AG09309 (cell line): Measurements from ENCODE around the gene GSC2.
A peak's percentile ranks its signal among the peaks of the same experiment; 100 is the strongest.

Experiments
- DNase-seq: peaks from one replicate; pipeline ENCODE4 v3.0.0-alpha.2; 2010; ENCODE audit warnings: low read depth
- H3K4me3 ChIP-seq: 2 replicates; pipeline ENCODE4 v1.5.1; 2011; ENCODE audit warnings: mild to moderate bottlenecking, low read depth, low read length, moderate library complexity; ENCODE audit not compliant: control insufficient read depth
- CTCF ChIP-seq: IDR thresholded peaks from 2 replicates; pipeline ENCODE4 v1.5.1; 2011; ENCODE audit warnings: mild to moderate bottlenecking, low read depth, low read length, inconsistent platforms; ENCODE audit not compliant: insufficient read depth, control insufficient read depth; ENCODE audit errors: missing control alignments

Gene GSC2

GRCh38 chr22:19122143-19122751 lies 27.8 kb downstream of the GSC2 start, which contains the start of gene DGCR2:
Gene DGCR2 (minus strand): TSS chr22:19122412. CDS start chr22:19122206, 206 bp downstream.
- peak; percentile 76 for DNase-seq
- H3K4me3 ChIP-seq: peak within 1 kb of the TSS; percentile 64
- no peak for TF ChIP-seq CTCF

DNA sequence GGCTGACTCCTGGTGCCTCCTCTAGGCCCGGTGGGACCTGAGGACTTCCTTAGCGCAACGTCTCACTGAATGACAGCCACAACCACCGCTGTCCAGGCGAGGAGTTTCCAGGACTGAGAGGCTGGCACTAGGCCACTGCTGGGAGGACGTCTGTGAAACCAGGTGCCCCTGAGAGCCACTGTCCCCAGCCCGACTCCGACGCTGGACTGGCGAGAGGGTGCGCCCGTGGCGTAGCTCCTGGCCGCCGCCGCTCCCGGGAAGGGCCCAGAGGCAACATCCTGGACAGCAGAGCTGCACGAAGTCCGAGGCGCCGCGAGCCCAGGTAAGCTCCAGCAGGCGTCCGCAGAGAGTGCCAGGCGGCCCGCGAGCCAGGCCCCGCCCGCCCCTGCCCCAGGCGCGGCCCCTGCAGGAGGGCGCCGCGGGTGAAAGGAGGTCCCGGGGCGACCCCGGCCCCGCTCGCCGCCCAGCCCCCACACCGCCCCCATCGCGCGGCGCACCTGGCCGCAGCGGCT lies 28.4 kb downstream of the GSC2 start:
- DNase-seq: no peak
- peak overlapping the region; percentile 64 for H3K4me3 ChIP-seq
- TF ChIP-seq CTCF: no peak

DNA sequence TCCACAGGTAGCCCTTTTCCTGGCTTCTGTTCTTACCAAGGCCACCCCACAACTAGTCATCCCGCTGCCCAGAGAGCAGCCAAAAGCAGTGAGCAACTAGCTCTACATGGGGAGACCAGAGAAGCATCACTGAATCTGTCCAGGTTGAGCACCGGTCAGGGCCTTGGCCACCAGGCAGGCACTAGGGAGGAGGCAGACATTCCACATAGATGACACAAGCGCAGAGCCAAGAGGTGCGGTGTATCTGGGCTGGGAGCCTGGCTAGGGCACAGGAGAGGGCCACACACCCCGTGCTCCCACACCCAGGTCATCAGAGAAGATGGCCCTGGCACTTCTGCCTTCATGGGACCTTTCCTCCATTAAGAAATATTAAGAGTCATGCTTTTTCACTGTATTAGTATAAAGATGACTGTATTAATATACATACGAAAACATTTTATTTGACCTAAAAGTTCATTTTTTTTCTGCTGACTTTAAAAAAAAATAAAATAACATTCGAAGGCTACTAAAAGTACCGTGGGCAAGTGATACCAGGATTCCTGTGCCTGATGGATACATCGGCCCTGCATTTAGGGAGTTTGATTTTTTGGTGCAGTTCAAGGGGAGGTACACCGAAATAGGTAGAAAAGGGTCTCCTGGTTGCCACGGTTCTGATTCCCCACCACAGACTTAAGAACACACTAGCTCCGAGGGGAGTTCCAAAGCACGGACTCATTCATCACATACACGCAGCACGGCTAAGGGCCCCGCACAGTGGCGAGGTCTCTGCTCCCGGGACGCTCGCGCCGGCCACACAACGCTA lies 29.1 kb downstream of the GSC2 start:
- H3K4me3 ChIP-seq: peak overlapping the region; percentile 64
- no peak for DNase-seq
- TF ChIP-seq CTCF: no peak

- no peak for DNase-seq
- no peak for TF ChIP-seq CTCF
- H3K4me3 ChIP-seq: no peak overlapping the region
Measured at GRCh38 chr22:19119949-19120348, 30.1 kb downstream of the GSC2 start.

DNA sequence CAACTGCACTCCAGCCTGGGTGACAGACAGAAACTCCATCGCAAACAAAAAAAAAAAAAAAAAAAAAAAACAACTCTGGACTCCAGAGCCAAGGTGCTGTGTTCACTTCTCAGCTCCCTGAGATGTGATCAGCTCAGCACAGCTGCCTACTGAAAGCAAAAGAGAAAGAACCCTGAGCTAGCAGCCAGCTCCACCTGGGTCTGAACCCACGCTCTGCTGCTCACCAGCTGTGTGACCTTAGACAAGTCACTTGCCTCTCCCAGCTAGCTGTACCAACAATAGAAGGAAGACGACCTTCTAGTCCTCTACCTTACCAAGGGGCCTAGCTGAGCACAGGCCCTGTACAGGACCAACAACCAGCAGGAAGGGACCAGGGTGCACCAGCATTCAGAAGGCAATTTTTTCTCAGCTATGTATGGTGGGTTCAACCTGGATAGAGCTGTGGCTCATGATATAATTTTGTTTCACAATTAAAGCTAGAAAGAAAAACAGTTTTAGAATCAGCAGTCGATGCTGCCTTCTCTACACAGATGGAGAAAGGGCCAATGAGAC lies 31.7 kb downstream of the GSC2 start:
- H3K4me3 ChIP-seq: no peak overlapping the region
- DNase-seq: no peak
- TF ChIP-seq CTCF: no peak

GRCh38 chr22:19117111-19117512 lies 33.0 kb downstream of the GSC2 start:
- no peak for TF ChIP-seq CTCF
- DNase-seq: no peak
- H3K4me3 ChIP-seq: no peak overlapping the region
